Osteoblast (primary cell): Measurements from ENCODE around the gene KCNQ1. TPM values are rescaled to one million over a fixed set of nuclear protein-coding genes. Genes with fewer than 3 reads are reported as not detected.

Source experiments
- DNase-seq: peaks from one replicate; pipeline ENCODE4 v3.0.0; 2011; ENCODE audit warnings: low spot score, mixed read lengths; ENCODE audit not compliant: insufficient read length; ENCODE audit errors: missing footprints
- H2AFZ ChIP-seq: 2 replicates; pipeline ENCODE4 v1.6.0; 2011; ENCODE audit warnings: mild to moderate bottlenecking, low read length
- H3K27ac ChIP-seq: 2 replicates; pipeline ENCODE4 v1.5.1; 2011; ENCODE audit warnings: mild to moderate bottlenecking, low read depth, low read length, moderate library complexity
- H3K27me3 ChIP-seq: 2 replicates; pipeline ENCODE4 v1.6.0; 2012; ENCODE audit warnings: mild to moderate bottlenecking, control low read depth, inconsistent platforms, low read length, moderate library complexity; ENCODE audit not compliant: insufficient read depth
- H3K36me3 ChIP-seq: 2 replicates; pipeline ENCODE4 v1.5.1; 2011; ENCODE audit warnings: mild to moderate bottlenecking, low read length, control low read depth, moderate library complexity; ENCODE audit not compliant: insufficient read depth
- H3K4me1 ChIP-seq: 2 replicates; pipeline ENCODE4 v1.5.1; 2011; ENCODE audit warnings: mild to moderate bottlenecking, low read length, control low read depth, moderate library complexity; ENCODE audit not compliant: insufficient read depth
- H3K4me2 ChIP-seq: 2 replicates; pipeline ENCODE4 v1.6.0; 2011; ENCODE audit warnings: mild to moderate bottlenecking, low read length; ENCODE audit not compliant: insufficient read depth
- H3K4me3 ChIP-seq: fragments of 200-600 bp; sonication (generic); 3 replicates; pipeline ENCODE4 v1.5.1; 2012; ENCODE audit warnings: mild to moderate bottlenecking, low read length, inconsistent platforms; ENCODE audit not compliant: insufficient read depth
- H3K79me2 ChIP-seq: 2 replicates; pipeline ENCODE4 v1.6.0; 2012; ENCODE audit warnings: mild to moderate bottlenecking, low read length, control low read depth, inconsistent platforms; ENCODE audit not compliant: insufficient read depth
- H3K9me3 ChIP-seq: 2 replicates; pipeline ENCODE4 v1.5.1; 2011; ENCODE audit warnings: low read depth, low read length, control low read depth
- H4K20me1 ChIP-seq: 2 replicates; pipeline ENCODE4 v1.6.0; 2012; ENCODE audit warnings: mild to moderate bottlenecking, low read length, control low read depth; ENCODE audit not compliant: insufficient read depth
- CTCF ChIP-seq: IDR thresholded peaks from 2 replicates; pipeline ENCODE4 v1.5.1; 2011; ENCODE audit warnings: mild to moderate bottlenecking, low read depth, low read length, moderate library complexity; ENCODE audit errors: extremely low read depth
- total RNA-seq: library from RNA; depleted of rRNA; stranded (reverse); fragments of >200 nt; gene quantifications from 2 replicates; pipeline ENCODE4 v1.2.3, GENCODE V29; 2012

Gene KCNQ1
- total RNA-seq, 1 donor = not detected

GRCh38 chr11:2599561-2600189 lies 154.9 kb downstream of the KCNQ1 start:
- DNase-seq = no peak
- peaks cover 7% of the 10 kb centered on the region for H3K9me3 ChIP-seq

GRCh38 chr11:2609345-2609744 lies 164.5 kb downstream of the KCNQ1 start:
- Histone ChIP-seq H3K4me3 (no peak overlapping the region), H3K4me1 (no peaks in the 10 kb centered on the region), H3K36me3 (no peaks in the 10 kb centered on the region), H2AFZ (no peak overlapping the region), H4K20me1 (no peaks in the 10 kb centered on the region), H3K79me2 (no peaks in the 10 kb centered on the region), H3K4me2 (no peak overlapping the region), H3K27ac (no peak overlapping the region), H3K27me3 (no peaks in the 10 kb centered on the region), H3K9me3 (peaks cover 3% of the 10 kb centered on the region)
- no peak for TF ChIP-seq CTCF
- DNase-seq = no peak

More at GRCh38 chr11:2599561-2600189, 154.9 kb downstream of the KCNQ1 start:
- no peaks in the 10 kb centered on the region for H4K20me1 ChIP-seq
- H2AFZ ChIP-seq = no peak overlapping the region
- no peaks in the 10 kb centered on the region for H3K36me3 ChIP-seq
- peaks cover 3% of the 10 kb centered on the region for H3K27me3 ChIP-seq
- H3K4me3 ChIP-seq = no peak overlapping the region
- no peak overlapping the region for H3K27ac ChIP-seq
- H3K79me2 ChIP-seq = no peaks in the 10 kb centered on the region
- no peaks in the 10 kb centered on the region for H3K4me1 ChIP-seq
- no peak for TF ChIP-seq CTCF
- no peak overlapping the region for H3K4me2 ChIP-seq

DNA sequence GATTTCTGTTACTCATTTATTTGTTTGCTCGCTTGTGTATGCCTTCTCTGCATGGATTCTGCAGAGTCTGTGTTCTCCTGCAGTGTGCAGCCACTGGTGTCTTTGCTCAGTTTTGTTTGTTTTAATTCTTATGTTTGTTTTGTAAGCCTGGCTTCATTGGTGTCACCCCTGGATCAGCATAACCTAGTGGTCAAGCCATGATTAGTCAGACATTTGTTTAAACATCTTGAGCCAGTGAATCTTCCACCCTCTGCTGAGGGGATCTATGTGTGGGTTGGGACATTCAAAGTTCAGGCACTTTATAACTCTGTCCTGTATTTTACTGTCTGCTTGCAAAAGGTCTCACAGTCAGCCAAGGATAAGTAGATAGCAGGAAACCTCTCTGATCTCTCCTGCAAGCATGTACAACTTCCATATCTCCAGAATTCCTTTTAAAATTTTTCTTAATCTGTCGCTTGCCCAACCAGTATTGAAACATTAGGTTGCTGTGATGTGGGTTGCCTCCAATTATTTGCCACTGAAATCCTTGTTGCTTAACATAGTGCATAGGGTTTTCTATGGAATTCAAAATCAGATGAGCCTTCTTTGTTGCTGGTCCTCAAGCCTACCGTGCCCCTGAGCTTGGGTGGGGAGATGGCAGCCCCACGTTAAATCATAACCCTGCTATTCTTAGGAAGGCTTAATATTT lies 168.2 kb downstream of the KCNQ1 start:
- Histone ChIP-seq H3K27me3 (no peaks in the 10 kb centered on the region), H3K79me2 (no peaks in the 10 kb centered on the region), H3K36me3 (no peaks in the 10 kb centered on the region), H3K4me1 (no peaks in the 10 kb centered on the region), H2AFZ (no peak overlapping the region), H4K20me1 (no peaks in the 10 kb centered on the region), H3K27ac (no peak overlapping the region), H3K4me3 (no peak overlapping the region), H3K9me3 (no peaks in the 10 kb centered on the region), H3K4me2 (no peak overlapping the region)
- TF ChIP-seq CTCF = no peak
- no peak for DNase-seq

GRCh38 chr11:2621894-2622293 lies 177.1 kb downstream of the KCNQ1 start:
- Histone ChIP-seq H3K4me3 (no peak overlapping the region), H3K79me2 (no peaks in the 10 kb centered on the region), H4K20me1 (no peaks in the 10 kb centered on the region), H3K27me3 (no peaks in the 10 kb centered on the region), H3K36me3 (no peaks in the 10 kb centered on the region), H3K4me2 (no peak overlapping the region), H3K9me3 (peaks cover 3% of the 10 kb centered on the region), H3K4me1 (no peaks in the 10 kb centered on the region), H2AFZ (no peak overlapping the region), H3K27ac (no peak overlapping the region)
- DNase-seq = no peak
- TF ChIP-seq CTCF = no peak
